A549 (cell line): Measurements from ENCODE around the gene VSIG4. TPM values are rescaled to one million over a fixed set of nuclear protein-coding genes. Genes with fewer than 3 reads are reported as not detected.

Experiments
- ATAC-seq, 2 experiments: fragments of 200-7000 bp in 1 of 2; fragments of >200 bp in 1 of 2; cut with Nextera tagmentation in 1 of 2; cut with Tn5 transposase in 1 of 2; 3 replicates each; pipeline versions ENCODE4 v1.8.0 to v1.9.1; 2018 to 2020; ENCODE audit warnings: mild to moderate bottlenecking in 1 of 2, moderate library complexity in 1 of 2
- CTCF ChIA-PET: fragments of 300-600 bp; sonication (Branson Sonifier 250); formaldehyde crosslinking; extraction: SDS; loops from one replicate; lab custom pipeline; 2021; ENCODE audit warnings: antibody characterized with exemption, inconsistent platforms; lab: Yijun Ruan, JAX
- POLR2A ChIA-PET: fragments of 350-600 bp; formaldehyde crosslinking; extraction: SDS; loops from one replicate; lab custom pipeline; 2021; ENCODE audit warnings: antibody characterized with exemption, inconsistent platforms; lab: Yijun Ruan, JAX
- DNase-seq, 2 experiments: peaks; one replicate each; pipeline versions ENCODE4 v3.0.0 to v3.0.0-alpha.2; 2011 to 2016; ENCODE audit warnings: low read depth in 1 of 2, low spot score in 1 of 2
- FAIRE-seq: peaks from 2 replicates; lab custom pipeline; 2011; peaks lifted over from hg19 to GRCh38; lab: Jason Lieb, UNC
- H3K27ac ChIP-seq, 2 experiments: fragments of >200 bp; sonication (Bioruptor Twin); formaldehyde crosslinking; 3 replicates each; pipeline ENCODE4 v1.5.1; 2016 to 2017
- H3K4me1 ChIP-seq: fragments of >200 bp; sonication (Bioruptor Twin); formaldehyde crosslinking; 3 replicates; pipeline ENCODE4 v1.6.1; 2016
- H3K4me2 ChIP-seq: fragments of >200 bp; sonication (Bioruptor Twin); formaldehyde crosslinking; 3 replicates; pipeline ENCODE4 v1.6.1; 2016
- H3K4me3 ChIP-seq: fragments of >200 bp; sonication (Bioruptor Twin); formaldehyde crosslinking; 3 replicates; pipeline ENCODE4 v1.5.1; 2016
- H3K9me3 ChIP-seq: fragments of >200 bp; sonication (Bioruptor Twin); formaldehyde crosslinking; 3 replicates; pipeline ENCODE4 v1.6.1; 2016
- BHLHE40 ChIP-seq: IDR thresholded peaks from 2 replicates; pipeline ENCODE4 v1.6.1; 2012; ENCODE audit warnings: low read depth, low read length, inconsistent platforms
- CBX2 ChIP-seq: fragments of 200-600 bp; sonication (generic); IDR thresholded peaks from 2 replicates; pipeline ENCODE4 v1.6.1; 2016; ENCODE audit warnings: low read depth, mild to moderate bottlenecking, borderline replicate concordance
- CHD2 ChIP-seq: fragments of 150-350 bp; IDR thresholded peaks from 2 replicates; pipeline ENCODE4 v1.6.1; 2014; ENCODE audit warnings: low read length; ENCODE audit not compliant: partially characterized antibody
- CHD4 ChIP-seq: fragments of 200-600 bp; sonication (generic); IDR thresholded peaks from 2 replicates; pipeline ENCODE4 v1.6.1; 2016; ENCODE audit warnings: antibody characterized with exemption, mild to moderate bottlenecking, borderline replicate concordance
- CTCF ChIP-seq: fragments of >200 bp; sonication (Bioruptor Twin); formaldehyde crosslinking; IDR thresholded peaks from 3 replicates; pipeline ENCODE4 v1.5.1; 2016
- EHMT2 ChIP-seq: fragments of 200-600 bp; sonication (generic); IDR thresholded peaks from 2 replicates; pipeline ENCODE4 v1.6.1; 2016; ENCODE audit warnings: antibody characterized with exemption, low read depth, mild to moderate bottlenecking, moderate library complexity
- FOXS1 ChIP-seq: fragments of 250-450 bp; sonication (Bioruptor Pico); IDR thresholded peaks from 2 replicates; pipeline ENCODE4 v1.5.0; 2020; ENCODE audit warnings: mild to moderate bottlenecking, moderate library complexity
- HES2 ChIP-seq: fragments of >200 bp; sonication (Bioruptor Twin); formaldehyde crosslinking; IDR thresholded peaks from 2 replicates; pipeline ENCODE4 v1.6.1; 2016
- HEYL ChIP-seq: fragments of 250-450 bp; sonication (Bioruptor Pico); IDR thresholded peaks from 2 replicates; pipeline ENCODE4 v1.8.0; 2021; ENCODE audit warnings: mild to moderate bottlenecking, moderate library complexity
- HOXB5 ChIP-seq: fragments of 250-450 bp; sonication (Bioruptor Pico); IDR thresholded peaks from 2 replicates; pipeline ENCODE4 v1.5.0; 2020; ENCODE audit warnings: mild to moderate bottlenecking, moderate library complexity
- MAFK ChIP-seq: fragments of 450-650 bp; IDR thresholded peaks from 2 replicates; pipeline ENCODE4 v1.6.1; 2014; ENCODE audit not compliant: partially characterized antibody
- NPAS2 ChIP-seq: fragments of 250-450 bp; sonication (Bioruptor Pico); IDR thresholded peaks from 2 replicates; pipeline ENCODE4 v1.8.0; 2022; ENCODE audit warnings: mild to moderate bottlenecking, moderate library complexity, borderline replicate concordance
- RAD21 ChIP-seq, 2 experiments: fragments of >200 bp in 1 of 2; sonication (Bioruptor Twin) in 1 of 2; formaldehyde crosslinking in 1 of 2; IDR thresholded peaks in 1 of 2; conservative IDR thresholded peaks in 1 of 2; 2 replicates in 1 of 2; 3 replicates in 1 of 2; pipeline ENCODE4 v1.6.1; 2012 to 2018; ENCODE audit warnings: inconsistent platforms in 1 of 2
- ZFP36 ChIP-seq: fragments of 450-650 bp; IDR thresholded peaks from 2 replicates; pipeline ENCODE4 v1.6.1; 2014; ENCODE audit warnings: borderline replicate concordance; ENCODE audit not compliant: partially characterized antibody
- WGBS: methylation state at CpG from one replicate; pipeline ENCODE4 v1.1.6; 2017; ENCODE audit errors: missing lambda C conversion rate; 5-methylcytosine and 5-hydroxymethylcytosine counted together
- polyA plus RNA-seq, 4 experiments: library from polyadenylated mRNA; depleted of rRNA in 3 of 4; stranded (reverse); fragments of >200 nt; fragmentation: RNase III in 1 of 4; extraction: RNeasy Plus Mini Kit Qiagen cat#74134 plus additional on column Dnase treatment in 1 of 4; gene quantifications; 2 replicates in 3 of 4; 3 replicates in 1 of 4; pipeline ENCODE4 v1.2.3, GENCODE V29; 2011 to 2017
- TF ChIP-seq, protein P1 (sequence below): fragments of 250-450 bp; sonication (Bioruptor Pico); IDR thresholded peaks from 2 replicates; pipeline ENCODE4 v1.5.0; 2021; ENCODE audit warnings: mild to moderate bottlenecking, moderate library complexity, borderline replicate concordance
- TF ChIP-seq, protein P2 (sequence below): fragments of 250-450 bp; sonication (Bioruptor Pico); IDR thresholded peaks from 2 replicates; pipeline ENCODE4 v1.5.0; 2020; ENCODE audit warnings: low read depth, mild to moderate bottlenecking, moderate library complexity
- TF ChIP-seq, protein P3 (sequence below): fragments of 200-600 bp; sonication (generic); IDR thresholded peaks from 2 replicates; pipeline ENCODE4 v1.6.1; 2016; ENCODE audit warnings: antibody characterized with exemption, mild to moderate bottlenecking, moderate library complexity
- TF ChIP-seq, protein P4 (sequence below): fragments of >200 bp; sonication (Bioruptor Twin); formaldehyde crosslinking; IDR thresholded peaks from 3 replicates; pipeline ENCODE4 v1.6.1; 2016

Gene VSIG4
- polyA plus RNA-seq, 2 of the 4 experiments (the other 2 are of a cell fraction), result not detected

- CTCF ChIA-PET, result interaction anchor here (1.9 kb wide), 1 partner anchor 12 kb away, joined by 5 read pairs; no protein-coding TSS in a partner anchor
- no peak overlapping the region for H3K4me2 ChIP-seq
- no peaks in the 10 kb centered on the region for H3K9me3 ChIP-seq
- ATAC-seq (no peak), FAIRE-seq (no peak), DNase-seq (no peak)
- no peak overlapping the region for H3K4me3 ChIP-seq
- POLR2A ChIA-PET, result no interaction called here
- TF ChIP-seq, protein P1, sequence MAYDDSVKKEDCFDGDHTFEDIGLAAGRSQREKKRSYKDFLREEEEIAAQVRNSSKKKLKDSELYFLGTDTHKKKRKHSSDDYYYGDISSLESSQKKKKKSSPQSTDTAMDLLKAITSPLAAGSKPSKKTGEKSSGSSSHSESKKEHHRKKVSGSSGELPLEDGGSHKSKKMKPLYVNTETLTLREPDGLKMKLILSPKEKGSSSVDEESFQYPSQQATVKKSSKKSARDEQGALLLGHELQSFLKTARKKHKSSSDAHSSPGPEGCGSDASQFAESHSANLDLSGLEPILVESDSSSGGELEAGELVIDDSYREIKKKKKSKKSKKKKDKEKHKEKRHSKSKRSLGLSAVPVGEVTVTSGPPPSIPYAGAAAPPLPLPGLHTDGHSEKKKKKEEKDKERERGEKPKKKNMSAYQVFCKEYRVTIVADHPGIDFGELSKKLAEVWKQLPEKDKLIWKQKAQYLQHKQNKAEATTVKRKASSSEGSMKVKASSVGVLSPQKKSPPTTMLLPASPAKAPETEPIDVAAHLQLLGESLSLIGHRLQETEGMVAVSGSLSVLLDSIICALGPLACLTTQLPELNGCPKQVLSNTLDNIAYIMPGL (CRISPR knock-in tag), result no peak
- TF ChIP-seq CHD4 (no peak), CBX2 (no peak), RAD21 (conservative IDR thresholded peaks at IDR 0.05 in 1 of 2, IDR thresholded peaks at IDR 0.05 in 1 of 2) (no peak), CHD2 (no peak), HOXB5 (CRISPR knock-in tag) (no peak), NPAS2 (CRISPR knock-in tag) (no peak), FOXS1 (CRISPR knock-in tag) (no peak), BHLHE40 (no peak)
- H3K27ac ChIP-seq, result no peak overlapping the region
- H3K4me1 ChIP-seq, result no peaks in the 10 kb centered on the region
- whole genome bisulfite sequencing, result 4% methylated on average over 3 of the region's 3 CpGs
Observed at GRCh38 chrX:65999029-65999562, 40.8 kb downstream of the VSIG4 start.

DNA sequence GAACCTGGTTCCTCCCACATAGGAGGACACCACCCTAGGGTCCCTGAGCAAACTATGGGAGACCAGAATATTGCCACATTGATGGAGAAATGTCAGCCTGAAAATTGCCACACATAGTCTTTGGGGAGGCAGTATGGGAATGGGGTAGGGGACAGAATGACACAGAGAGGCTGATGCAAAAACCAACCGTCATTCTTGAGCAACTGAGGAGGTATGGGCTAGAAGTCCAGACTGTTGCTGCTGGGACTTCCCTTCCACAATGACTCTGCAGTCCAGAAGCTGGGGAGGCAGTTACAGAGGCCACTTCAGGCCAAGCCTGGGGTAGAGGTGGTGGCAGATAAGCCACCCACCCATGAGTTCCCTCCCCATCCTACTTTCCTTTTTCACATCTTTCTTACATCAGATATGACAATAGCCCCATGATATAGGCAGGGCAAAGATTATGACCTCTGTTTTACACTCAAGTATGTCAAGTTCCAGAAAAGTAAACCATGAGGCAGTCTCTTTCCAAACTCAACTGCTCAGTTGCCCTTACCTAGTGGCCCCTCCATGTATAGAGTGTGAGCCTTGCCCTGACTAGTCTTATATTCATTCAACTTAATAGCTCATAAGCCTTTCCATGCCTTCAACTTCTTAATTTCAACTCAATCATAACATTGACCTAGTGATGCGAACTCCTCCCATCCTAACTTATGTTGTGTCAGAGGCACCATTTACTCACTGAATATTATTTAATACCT is 41.7 kb downstream of the VSIG4 start:
- POLR2A ChIA-PET, result no interaction called here
- TF ChIP-seq, protein P2, sequence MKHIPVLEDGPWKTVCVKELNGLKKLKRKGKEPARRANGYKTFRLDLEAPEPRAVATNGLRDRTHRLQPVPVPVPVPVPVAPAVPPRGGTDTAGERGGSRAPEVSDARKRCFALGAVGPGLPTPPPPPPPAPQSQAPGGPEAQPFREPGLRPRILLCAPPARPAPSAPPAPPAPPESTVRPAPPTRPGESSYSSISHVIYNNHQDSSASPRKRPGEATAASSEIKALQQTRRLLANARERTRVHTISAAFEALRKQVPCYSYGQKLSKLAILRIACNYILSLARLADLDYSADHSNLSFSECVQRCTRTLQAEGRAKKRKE (CRISPR knock-in tag), result no peak
- TF ChIP-seq ZFP36 (no peak), EHMT2 (no peak), HES2 (no peak), HEYL (no peak), CTCF (no peak), HOXB5 (CRISPR knock-in tag) (no peak), MAFK (no peak), CHD4 (no peak), NPAS2 (CRISPR knock-in tag) (no peak)
- TF ChIP-seq, protein P3, sequence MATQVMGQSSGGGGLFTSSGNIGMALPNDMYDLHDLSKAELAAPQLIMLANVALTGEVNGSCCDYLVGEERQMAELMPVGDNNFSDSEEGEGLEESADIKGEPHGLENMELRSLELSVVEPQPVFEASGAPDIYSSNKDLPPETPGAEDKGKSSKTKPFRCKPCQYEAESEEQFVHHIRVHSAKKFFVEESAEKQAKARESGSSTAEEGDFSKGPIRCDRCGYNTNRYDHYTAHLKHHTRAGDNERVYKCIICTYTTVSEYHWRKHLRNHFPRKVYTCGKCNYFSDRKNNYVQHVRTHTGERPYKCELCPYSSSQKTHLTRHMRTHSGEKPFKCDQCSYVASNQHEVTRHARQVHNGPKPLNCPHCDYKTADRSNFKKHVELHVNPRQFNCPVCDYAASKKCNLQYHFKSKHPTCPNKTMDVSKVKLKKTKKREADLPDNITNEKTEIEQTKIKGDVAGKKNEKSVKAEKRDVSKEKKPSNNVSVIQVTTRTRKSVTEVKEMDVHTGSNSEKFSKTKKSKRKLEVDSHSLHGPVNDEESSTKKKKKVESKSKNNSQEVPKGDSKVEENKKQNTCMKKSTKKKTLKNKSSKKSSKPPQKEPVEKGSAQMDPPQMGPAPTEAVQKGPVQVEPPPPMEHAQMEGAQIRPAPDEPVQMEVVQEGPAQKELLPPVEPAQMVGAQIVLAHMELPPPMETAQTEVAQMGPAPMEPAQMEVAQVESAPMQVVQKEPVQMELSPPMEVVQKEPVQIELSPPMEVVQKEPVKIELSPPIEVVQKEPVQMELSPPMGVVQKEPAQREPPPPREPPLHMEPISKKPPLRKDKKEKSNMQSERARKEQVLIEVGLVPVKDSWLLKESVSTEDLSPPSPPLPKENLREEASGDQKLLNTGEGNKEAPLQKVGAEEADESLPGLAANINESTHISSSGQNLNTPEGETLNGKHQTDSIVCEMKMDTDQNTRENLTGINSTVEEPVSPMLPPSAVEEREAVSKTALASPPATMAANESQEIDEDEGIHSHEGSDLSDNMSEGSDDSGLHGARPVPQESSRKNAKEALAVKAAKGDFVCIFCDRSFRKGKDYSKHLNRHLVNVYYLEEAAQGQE, result no peak
- TF ChIP-seq, protein P4, sequence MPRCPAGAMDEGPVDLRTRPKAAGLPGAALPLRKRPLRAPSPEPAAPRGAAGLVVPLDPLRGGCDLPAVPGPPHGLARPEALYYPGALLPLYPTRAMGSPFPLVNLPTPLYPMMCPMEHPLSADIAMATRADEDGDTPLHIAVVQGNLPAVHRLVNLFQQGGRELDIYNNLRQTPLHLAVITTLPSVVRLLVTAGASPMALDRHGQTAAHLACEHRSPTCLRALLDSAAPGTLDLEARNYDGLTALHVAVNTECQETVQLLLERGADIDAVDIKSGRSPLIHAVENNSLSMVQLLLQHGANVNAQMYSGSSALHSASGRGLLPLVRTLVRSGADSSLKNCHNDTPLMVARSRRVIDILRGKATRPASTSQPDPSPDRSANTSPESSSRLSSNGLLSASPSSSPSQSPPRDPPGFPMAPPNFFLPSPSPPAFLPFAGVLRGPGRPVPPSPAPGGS, result no peak
- TF ChIP-seq, all 56 proteins: peak for 0
- H3K4me3 ChIP-seq, result no peak overlapping the region
- no peaks in the 10 kb centered on the region for H3K4me1 ChIP-seq
- WGBS, result 10% methylated on average over 2 of the region's 2 CpGs
- CTCF ChIA-PET, result interaction anchor here (1.9 kb wide), 1 partner anchor 12 kb away, joined by 5 read pairs; no protein-coding TSS in a partner anchor
- DNase-seq (no peak), ATAC-seq (no peak), FAIRE-seq (no peak)
- no peaks in the 10 kb centered on the region for H3K9me3 ChIP-seq
- no peak overlapping the region for H3K4me2 ChIP-seq
- no peak overlapping the region for H3K27ac ChIP-seq
